H1 (cell line): ENCODE results near the gene STIM2. TPM values are rescaled to one million over a fixed set of nuclear protein-coding genes. Genes with fewer than 3 reads are reported as not detected.

ENCODE experiments used
- CTCF ChIA-PET: fragments of 300-600 bp; sonication (Branson Sonifier 250); formaldehyde crosslinking; loops from one replicate; lab custom pipeline; 2021; ENCODE audit not compliant: partially characterized antibody; lab: Charles Lee
- POLR2A ChIA-PET: fragments of 300-600 bp; sonication (Branson Sonifier 250); formaldehyde crosslinking; loops from one replicate; lab custom pipeline; 2021; ENCODE audit warnings: inconsistent platforms; ENCODE audit not compliant: partially characterized antibody; lab: Charles Lee
- DNase-seq, 2 experiments: peaks; one replicate each; pipeline versions ENCODE4 v3.0.0 to v3.0.0-alpha.2; 2010 to 2022; ENCODE audit warnings: low spot score in 2 of 2, low read depth in 1 of 2, mixed read lengths in 1 of 2
- FAIRE-seq: peaks from 2 replicates; lab custom pipeline; 2011; peaks lifted over from hg19 to GRCh38; lab: Jason Lieb, UNC
- H2AFZ ChIP-seq: 2 replicates; pipeline ENCODE4 v1.8.1; 2012; ENCODE audit warnings: low read length, inconsistent platforms
- H2AK5ac ChIP-seq: 2 replicates; pipeline ENCODE4 v1.6.1; 2013; ENCODE audit warnings: low read depth, low read length
- H2BK120ac ChIP-seq: replicated peaks from 2 replicates; pipeline ENCODE3; 2013; ENCODE audit warnings: low read depth, low read length, inconsistent platforms
- H2BK12ac ChIP-seq: 2 replicates; pipeline ENCODE4 v1.6.1; 2013; ENCODE audit warnings: low read depth, low read length
- H2BK15ac ChIP-seq: 2 replicates; pipeline ENCODE4 v1.6.1; 2013; ENCODE audit warnings: low read length
- H2BK20ac ChIP-seq: 2 replicates; pipeline ENCODE4 v1.6.1; 2013; ENCODE audit warnings: low read length
- H2BK5ac ChIP-seq: 2 replicates; pipeline ENCODE4 v1.6.1; 2013; ENCODE audit warnings: low read depth, low read length
- H3K14ac ChIP-seq: 2 replicates; pipeline ENCODE4 v1.6.1; 2013; ENCODE audit warnings: inconsistent platforms; ENCODE audit not compliant: insufficient read length
- H3K18ac ChIP-seq: 2 replicates; pipeline ENCODE4 v1.6.1; 2013; ENCODE audit warnings: low read length; ENCODE audit errors: extremely low read depth
- H3K23ac ChIP-seq: 2 replicates; pipeline ENCODE4 v1.6.1; 2013; ENCODE audit warnings: inconsistent platforms; ENCODE audit not compliant: insufficient read length
- H3K23me2 ChIP-seq: 2 replicates; pipeline ENCODE4 v1.6.1; 2013; ENCODE audit warnings: low read depth, low read length
- H3K27ac ChIP-seq: 2 replicates; pipeline ENCODE4 v1.6.1; 2011; ENCODE audit warnings: low read depth, low read length, inconsistent platforms
- H3K27me3 ChIP-seq, 4 experiments: replicated peaks in 1 of 4; 1 replicate in 1 of 4; 2 replicates in 3 of 4; pipeline versions ENCODE4 v1.6.1 to v1.8.1; 2011 to 2013; ENCODE audit warnings: low read length in 3 of 4, mild to moderate bottlenecking in 3 of 4, inconsistent platforms in 2 of 4, mixed read lengths in 2 of 4, moderate library complexity in 1 of 4; ENCODE audit not compliant: control insufficient read depth in 3 of 4, insufficient read depth in 3 of 4; ENCODE audit errors: extremely low read depth in 1 of 4
- H3K36me3 ChIP-seq, 4 experiments: 2 replicates each; pipeline versions ENCODE4 v1.6.1 to v1.8.1; 2011 to 2013; ENCODE audit warnings: mild to moderate bottlenecking in 4 of 4, low read length in 3 of 4, moderate library complexity in 2 of 4, control low read depth in 1 of 4, inconsistent platforms in 1 of 4; ENCODE audit not compliant: insufficient read depth in 4 of 4, control insufficient read depth in 2 of 4
- H3K4ac ChIP-seq: replicated peaks from 2 replicates; pipeline ENCODE3; 2013; ENCODE audit warnings: low read length, low read depth, mixed read lengths, inconsistent platforms; ENCODE audit not compliant: insufficient read length
- H3K4me1 ChIP-seq, 4 experiments: replicated peaks in 1 of 4; 1 replicate in 1 of 4; 2 replicates in 3 of 4; pipeline versions ENCODE4 v1.6.1 to v1.8.1; 2011 to 2013; ENCODE audit warnings: low read length in 3 of 4, inconsistent platforms in 2 of 4, mixed read lengths in 1 of 4; ENCODE audit not compliant: insufficient read depth in 4 of 4, control insufficient read depth in 3 of 4
- H3K4me2 ChIP-seq, 2 experiments: 2 replicates each; pipeline versions ENCODE4 v1.6.1 to v1.8.1; 2011 to 2013; ENCODE audit warnings: low read depth in 2 of 2, low read length in 2 of 2, control low read depth in 1 of 2, inconsistent platforms in 1 of 2, mild to moderate bottlenecking in 1 of 2; ENCODE audit not compliant: insufficient read depth in 1 of 2
- H3K4me3 ChIP-seq, 4 experiments: fragments of 200-600, 300-600 bp in 1 of 4; sonication (generic), shearing (Covaris generic), sonication (Bioruptor Twin) in 1 of 4; 2 replicates each; pipeline versions ENCODE4 v1.5.1 to v1.8.1; 2011 to 2016; ENCODE audit warnings: low read length in 4 of 4, low read depth in 3 of 4, control low read depth in 2 of 4, inconsistent platforms in 2 of 4, mild to moderate bottlenecking in 2 of 4, mixed read lengths in 1 of 4, moderate library complexity in 1 of 4; ENCODE audit not compliant: insufficient read depth in 2 of 4; ENCODE audit errors: extremely low read depth in 1 of 4
- H3K56ac ChIP-seq: replicated peaks from 2 replicates; pipeline ENCODE3; 2013; ENCODE audit warnings: low read depth, mild to moderate bottlenecking, mixed read lengths, low read length, inconsistent platforms; ENCODE audit not compliant: insufficient read length
- H3K79me1 ChIP-seq: 2 replicates; pipeline ENCODE4 v1.6.1; 2013; ENCODE audit warnings: low read depth, low read length, control low read depth
- H3K79me2 ChIP-seq, 2 experiments: 2 replicates each; pipeline versions ENCODE4 v1.6.1 to v1.8.1; 2012 to 2013; ENCODE audit warnings: low read length in 2 of 2, mild to moderate bottlenecking in 2 of 2, inconsistent platforms in 1 of 2; ENCODE audit not compliant: insufficient read depth in 2 of 2, control insufficient read depth in 1 of 2
- H3K9ac ChIP-seq, 4 experiments: replicated peaks in 1 of 4; 1 replicate in 1 of 4; 2 replicates in 3 of 4; pipeline versions ENCODE4 v1.6.1 to v1.8.1; 2011 to 2013; ENCODE audit warnings: low read depth in 3 of 4, low read length in 3 of 4, control low read depth in 2 of 4, mild to moderate bottlenecking in 2 of 4, moderate library complexity in 2 of 4, inconsistent platforms in 1 of 4; ENCODE audit errors: extremely low read depth in 1 of 4
- H3K9me3 ChIP-seq, 2 experiments: 2 replicates each; pipeline versions ENCODE4 v1.6.1 to v1.8.1; 2012 to 2013; ENCODE audit warnings: mild to moderate bottlenecking in 2 of 2, moderate library complexity in 2 of 2, control low read depth in 1 of 2, inconsistent platforms in 1 of 2, low read depth in 1 of 2, low read length in 1 of 2, mixed read lengths in 1 of 2; ENCODE audit not compliant: insufficient read depth in 2 of 2
- H4K20me1 ChIP-seq, 2 experiments: replicated peaks in 1 of 2; 2 replicates each; pipeline versions ENCODE3 to v1.8.1; 2011 to 2013; ENCODE audit warnings: inconsistent platforms in 2 of 2, low read length in 2 of 2, mild to moderate bottlenecking in 1 of 2; ENCODE audit not compliant: insufficient read depth in 2 of 2, control insufficient read depth in 1 of 2
- H4K5ac ChIP-seq: 2 replicates; pipeline ENCODE4 v1.6.1; 2013; ENCODE audit warnings: low read length, low read depth, mixed read lengths, inconsistent platforms; ENCODE audit not compliant: insufficient read length
- H4K8ac ChIP-seq: 2 replicates; pipeline ENCODE4 v1.8.0; 2013; ENCODE audit warnings: mild to moderate bottlenecking, moderate library complexity, low read length, inconsistent platforms; ENCODE audit not compliant: insufficient read depth; ENCODE audit errors: extremely low read depth
- H4K91ac ChIP-seq: replicated peaks from 2 replicates; pipeline ENCODE3; 2013; ENCODE audit warnings: low read length, mixed read lengths, inconsistent platforms; ENCODE audit not compliant: insufficient read length
- CHD1 ChIP-seq: IDR thresholded peaks from 2 replicates; pipeline ENCODE4 v1.6.1; 2012; ENCODE audit warnings: low read depth, low read length, improper control_type of control experiment
- CTBP2 ChIP-seq: IDR thresholded peaks from 2 replicates; pipeline ENCODE4 v1.7.0; 2011; ENCODE audit warnings: borderline replicate concordance, mild to moderate bottlenecking, moderate library complexity, mixed read lengths, low read length; ENCODE audit not compliant: insufficient read depth, insufficient read length
- EP300 ChIP-seq, 2 experiments: IDR thresholded peaks; 1 replicate in 1 of 2; 2 replicates in 1 of 2; pipeline ENCODE4 v1.6.1; 2011 to 2012; ENCODE audit warnings: low read depth in 2 of 2, low read length in 2 of 2, mild to moderate bottlenecking in 2 of 2, borderline replicate concordance in 1 of 2, inconsistent platforms in 1 of 2, moderate library complexity in 1 of 2
- SRF ChIP-seq: IDR thresholded peaks from 2 replicates; pipeline ENCODE4 v1.6.1; 2011; ENCODE audit warnings: mild to moderate bottlenecking, low read depth, low read length, moderate library complexity
- ZNF274 ChIP-seq: IDR thresholded peaks from 2 replicates; pipeline ENCODE4 v1.7.0; 2012; ENCODE audit warnings: low read length, borderline replicate concordance; ENCODE audit errors: extremely low read depth
- WGBS, 2 experiments: shearing (Covaris generic) in 1 of 2; methylation state at CpG; one replicate each; pipeline versions ENCODE4 v1.1.6 to v1.1.7; 2013 to 2015; ENCODE audit warnings: low lambda C conversion rate in 2 of 2, mixed read lengths in 2 of 2, inconsistent platforms in 1 of 2, low coverage in 1 of 2, missing lambda C conversion rate in 1 of 2; ENCODE audit not compliant: insufficient replicate concordance in 2 of 2, insufficient coverage in 1 of 2, insufficient read length in 1 of 2; ENCODE audit errors: extremely low coverage in 1 of 2, missing lambda C conversion rate in 1 of 2; 5-methylcytosine and 5-hydroxymethylcytosine counted together
- polyA plus RNA-seq, 7 experiments: library from polyadenylated mRNA; depleted of rRNA in 3 of 7; stranded (reverse) in 5 of 7; unstranded in 2 of 7; fragments of >200 nt in 5 of 7; fragments of 200-250 nt in 2 of 7; gene quantifications; 1 replicate in 5 of 7; 2 replicates in 1 of 7; 4 replicates in 1 of 7; pipeline versions ENCODE4 v1.2.1 to v1.2.3, GENCODE V29; 2011 to 2013; ENCODE audit warnings: missing spikeins in 2 of 7, mixed read lengths in 2 of 7
- total RNA-seq: library from RNA; stranded (reverse); fragmentation: NEBNext Ultra II Directional; extraction: Animal tissue kit (Norgen Biotek cat#: 25700); gene quantifications from 2 replicates; pipeline ENCODE4 v1.2.1, GENCODE V29; 2021
- TF ChIP-seq, protein P1 (sequence below): IDR thresholded peaks from 2 replicates; pipeline ENCODE4 v1.6.1; 2012; ENCODE audit warnings: inconsistent platforms

Gene STIM2
- total and polyA plus RNA-seq, 2 of the 8 experiments (the other 6 are each of a cell fraction or from before 2014, with no cell fraction given): 22.9 to 23.0 TPM

GRCh38 chr4:27007507-27007906 is 146.9 kb downstream of the STIM2 start:
- ChIA-PET POLR2A (no interaction called here), CTCF (interaction anchor here (1.0 to 2.2 kb wide), 5 partner anchors 13 to 438 kb away, joined by 3 to 10 read pairs (median 3); partner anchors contain the start of gene TBC1D19)
- H3K18ac ChIP-seq: no peak overlapping the region
- H2AK5ac ChIP-seq: no peak overlapping the region
- H3K9me3 ChIP-seq: no peaks in the 10 kb centered on the region
- no peak for TF ChIP-seq CHD1
- TF ChIP-seq, protein P1, sequence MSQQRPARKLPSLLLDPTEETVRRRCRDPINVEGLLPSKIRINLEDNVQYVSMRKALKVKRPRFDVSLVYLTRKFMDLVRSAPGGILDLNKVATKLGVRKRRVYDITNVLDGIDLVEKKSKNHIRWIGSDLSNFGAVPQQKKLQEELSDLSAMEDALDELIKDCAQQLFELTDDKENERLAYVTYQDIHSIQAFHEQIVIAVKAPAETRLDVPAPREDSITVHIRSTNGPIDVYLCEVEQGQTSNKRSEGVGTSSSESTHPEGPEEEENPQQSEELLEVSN: no peak
- TF ChIP-seq EP300 (IDR thresholded peaks at IDR 0.05; ENCODE audit: borderline replicate concordance in 1 of 2, low read depth in 2 of 2, low read length in 2 of 2): no peak
- TF ChIP-seq CTBP2: no peak
- no peak for TF ChIP-seq ZNF274
- TF ChIP-seq SRF: no peak
- no peak overlapping the region for H3K56ac ChIP-seq
- H2BK5ac ChIP-seq: no peak overlapping the region
- no peak overlapping the region for H4K91ac ChIP-seq
- peaks cover 0 to 2% (median 0%) of the 10 kb centered on the region in 4 experiments; a peak in 1 of 7 replicates for H3K4me1 ChIP-seq
- no peak overlapping the region for H2BK120ac ChIP-seq
- DNase-seq (no peak), FAIRE-seq (no peak)
- no peaks in the 10 kb centered on the region for H3K79me1 ChIP-seq
- no peak overlapping the region for H3K4ac ChIP-seq
- no peak overlapping the region for H3K4me2 ChIP-seq
- H3K27me3 ChIP-seq: no peaks in the 10 kb centered on the region
- no peak overlapping the region for H3K23ac ChIP-seq
- H2BK12ac ChIP-seq: no peak overlapping the region
- 79% methylated on average over 3 of the region's 3 CpGs; no CpG with 5 or more reads in 1 of the 2 experiments for WGBS, 2 experiments
- no peak overlapping the region for H4K5ac ChIP-seq
- no peak overlapping the region for H3K27ac ChIP-seq
- no peak overlapping the region for H3K4me3 ChIP-seq
- H2BK20ac ChIP-seq: no peak overlapping the region
- H3K79me2 ChIP-seq: no peaks in the 10 kb centered on the region
- H3K9ac ChIP-seq: no peak overlapping the region
- peaks cover 0 to 3% (median 0%) of the 10 kb centered on the region in 4 experiments; a peak in 1 of 8 replicates for H3K36me3 ChIP-seq
- H2BK15ac ChIP-seq: no peak overlapping the region
- no peaks in the 10 kb centered on the region for H4K20me1 ChIP-seq
- H3K14ac ChIP-seq: no peak overlapping the region
- H3K23me2 ChIP-seq: no peaks in the 10 kb centered on the region
- no peak overlapping the region for H2AFZ ChIP-seq
- no peak overlapping the region for H4K8ac ChIP-seq
